ENCODE data around the gene CROCC2.

DNA sequence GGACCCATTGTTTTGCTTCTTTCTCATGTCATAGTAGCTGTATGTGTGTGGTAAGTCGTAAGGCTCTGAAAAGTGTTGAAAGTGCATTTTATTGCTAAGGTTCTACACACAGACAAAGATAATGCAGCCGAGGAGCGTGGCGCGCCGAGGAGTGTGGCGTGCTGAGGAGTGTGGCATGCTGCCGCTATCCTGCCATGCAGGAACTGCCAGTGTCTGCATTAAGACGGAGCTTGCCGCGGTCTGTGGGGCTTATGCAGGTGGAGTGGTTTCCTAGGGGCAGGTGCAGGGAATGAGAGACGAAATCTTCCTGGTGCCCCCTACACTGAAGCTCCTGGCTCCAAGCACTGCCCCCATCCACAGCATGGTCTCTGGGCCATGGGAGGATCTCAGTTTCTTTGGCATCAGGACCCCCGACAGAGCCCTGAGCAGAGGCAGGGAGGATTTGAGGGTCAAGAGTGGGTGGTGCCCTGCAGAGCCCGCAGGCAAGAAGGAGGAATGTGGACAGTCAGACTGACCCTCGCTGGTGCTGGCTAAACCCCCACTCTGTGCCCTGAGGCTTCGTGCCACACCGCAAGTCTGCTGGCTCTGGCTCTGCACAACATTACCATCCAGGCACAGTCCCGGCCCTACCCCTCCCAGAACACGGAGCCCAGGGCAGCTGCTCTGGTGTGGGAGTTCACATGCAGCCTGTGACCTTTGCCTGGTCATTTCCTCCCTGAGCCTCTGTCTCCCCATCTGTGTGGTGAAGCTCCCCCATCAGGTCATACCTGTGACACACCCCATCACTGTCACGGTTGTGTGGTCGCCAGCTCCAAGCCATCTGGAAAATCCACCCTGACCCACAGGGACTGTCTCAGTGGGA is 95.5 kb downstream of the CROCC2 start:
- TF ChIP-seq, protein P1, sequence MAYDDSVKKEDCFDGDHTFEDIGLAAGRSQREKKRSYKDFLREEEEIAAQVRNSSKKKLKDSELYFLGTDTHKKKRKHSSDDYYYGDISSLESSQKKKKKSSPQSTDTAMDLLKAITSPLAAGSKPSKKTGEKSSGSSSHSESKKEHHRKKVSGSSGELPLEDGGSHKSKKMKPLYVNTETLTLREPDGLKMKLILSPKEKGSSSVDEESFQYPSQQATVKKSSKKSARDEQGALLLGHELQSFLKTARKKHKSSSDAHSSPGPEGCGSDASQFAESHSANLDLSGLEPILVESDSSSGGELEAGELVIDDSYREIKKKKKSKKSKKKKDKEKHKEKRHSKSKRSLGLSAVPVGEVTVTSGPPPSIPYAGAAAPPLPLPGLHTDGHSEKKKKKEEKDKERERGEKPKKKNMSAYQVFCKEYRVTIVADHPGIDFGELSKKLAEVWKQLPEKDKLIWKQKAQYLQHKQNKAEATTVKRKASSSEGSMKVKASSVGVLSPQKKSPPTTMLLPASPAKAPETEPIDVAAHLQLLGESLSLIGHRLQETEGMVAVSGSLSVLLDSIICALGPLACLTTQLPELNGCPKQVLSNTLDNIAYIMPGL (CRISPR knock-in tag; IDR thresholded peaks at IDR 0.05; ENCODE audit: borderline replicate concordance), result no peak
- no peak for TF ChIP-seq TP53 (CRISPR knock-in tag; IDR thresholded peaks at IDR 0.05)
- no peak for TF ChIP-seq POLR2A (IDR thresholded peaks at IDR 0.05; ENCODE audit: low read length)
- TF ChIP-seq, protein P2, sequence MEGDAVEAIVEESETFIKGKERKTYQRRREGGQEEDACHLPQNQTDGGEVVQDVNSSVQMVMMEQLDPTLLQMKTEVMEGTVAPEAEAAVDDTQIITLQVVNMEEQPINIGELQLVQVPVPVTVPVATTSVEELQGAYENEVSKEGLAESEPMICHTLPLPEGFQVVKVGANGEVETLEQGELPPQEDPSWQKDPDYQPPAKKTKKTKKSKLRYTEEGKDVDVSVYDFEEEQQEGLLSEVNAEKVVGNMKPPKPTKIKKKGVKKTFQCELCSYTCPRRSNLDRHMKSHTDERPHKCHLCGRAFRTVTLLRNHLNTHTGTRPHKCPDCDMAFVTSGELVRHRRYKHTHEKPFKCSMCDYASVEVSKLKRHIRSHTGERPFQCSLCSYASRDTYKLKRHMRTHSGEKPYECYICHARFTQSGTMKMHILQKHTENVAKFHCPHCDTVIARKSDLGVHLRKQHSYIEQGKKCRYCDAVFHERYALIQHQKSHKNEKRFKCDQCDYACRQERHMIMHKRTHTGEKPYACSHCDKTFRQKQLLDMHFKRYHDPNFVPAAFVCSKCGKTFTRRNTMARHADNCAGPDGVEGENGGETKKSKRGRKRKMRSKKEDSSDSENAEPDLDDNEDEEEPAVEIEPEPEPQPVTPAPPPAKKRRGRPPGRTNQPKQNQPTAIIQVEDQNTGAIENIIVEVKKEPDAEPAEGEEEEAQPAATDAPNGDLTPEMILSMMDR (IDR thresholded peaks at IDR 0.05), result no peak
- no peak for TF ChIP-seq CBX2 (IDR thresholded peaks at IDR 0.05; ENCODE audit: borderline replicate concordance, low read depth)
